NCI-H2196 (cell line): ENCODE measurements around the gene RTL10.
A peak's percentile ranks its signal among the peaks of the same experiment; 100 is the strongest.
"Not testable (repeated sequence)": the region's sequence is repeated elsewhere in the genome, so short reads cannot be mapped to it uniquely, and the experiment has no call there.

ENCODE experiments used
- DNase-seq: peaks from one replicate; lab custom pipeline; 2025; ENCODE audit not compliant: unreplicated experiment; lab: John Stamatoyannopoulos, UW

RTL10 gene

GRCh38 chr22:19889951-19890350 is 35.3 kb upstream of the RTL10 start:
- no peak for DNase-seq

- no peak for DNase-seq
These were observed 33.6 kb upstream of the RTL10 start for GRCh38 chr22:19888131-19888746.

GRCh38 chr22:19887256-19887985 is 32.7 kb upstream of the RTL10 start:
- DNase-seq = no peak

GRCh38 chr22:19886605-19887255 is 32.1 kb upstream of the RTL10 start:
- peak; percentile 6 for DNase-seq

GRCh38 chr22:19885841-19886592 is 31.3 kb upstream of the RTL10 start:
- DNase-seq = no peak

- no peak for DNase-seq
These were observed 30.5 kb upstream of the RTL10 start for GRCh38 chr22:19884954-19885751.

GRCh38 chr22:19884161-19884953 is 29.7 kb upstream of the RTL10 start:
- DNase-seq = no peak

- DNase-seq = not testable (repeated sequence)
These were observed 28.8 kb upstream of the RTL10 start for GRCh38 chr22:19883446-19883845.

GRCh38 chr22:19882446-19883381 is 28.0 kb upstream of the RTL10 start:
- no peak for DNase-seq

GRCh38 chr22:19880786-19881569 is 26.3 kb upstream of the RTL10 start:
- no peak for DNase-seq

- no peak for DNase-seq
These were observed 25.5 kb upstream of the RTL10 start for GRCh38 chr22:19879992-19880785.

GRCh38 chr22:19879643-19879991 is 24.9 kb upstream of the RTL10 start:
- no peak for DNase-seq

- no peak for DNase-seq
These were observed 24.5 kb upstream of the RTL10 start for GRCh38 chr22:19879246-19879570.

GRCh38 chr22:19878461-19879245 is 24.0 kb upstream of the RTL10 start:
- no peak for DNase-seq

- no peak for DNase-seq
These were observed 23.1 kb upstream of the RTL10 start for GRCh38 chr22:19877626-19878339.
